NCI-H345 treated with DMSO at 0.1 percent for 48 hours (cell line): ENCODE data around the gene G3BP2.

Source experiments
- DNase-seq: peaks from one replicate; lab custom pipeline; 2025; ENCODE audit not compliant: unreplicated experiment; lab: John Stamatoyannopoulos, UW

Gene G3BP2

GRCh38 chr4:75643651-75644050 lies 29.6 kb downstream of the G3BP2 start:
- DNase-seq, result no peak

GRCh38 chr4:75639124-75639695 lies 34.0 kb downstream of the G3BP2 start:
- DNase-seq, result no peak

- peak; percentile 34 for DNase-seq
These were observed 35.4 kb downstream of the G3BP2 start for GRCh38 chr4:75637827-75638226.

- no peak for DNase-seq
These were observed 36.0 kb downstream of the G3BP2 start for GRCh38 chr4:75637176-75637575.

GRCh38 chr4:75634951-75635350 lies 38.3 kb downstream of the G3BP2 start:
- DNase-seq, result no peak

- no peak for DNase-seq
These were observed 38.9 kb downstream of the G3BP2 start for GRCh38 chr4:75634281-75634680.

GRCh38 chr4:75633846-75634245 lies 39.4 kb downstream of the G3BP2 start:
- DNase-seq, result no peak

GRCh38 chr4:75630937-75631329 lies 42.3 kb downstream of the G3BP2 start:
- no peak for DNase-seq

GRCh38 chr4:75630174-75630936 lies 42.9 kb downstream of the G3BP2 start, which contains the start of gene CDKL2:
CDKL2 (minus strand) TSS chr4:75630528; CDS start chr4:75625988, 4,540 bp downstream.
- DNase-seq, result peak; percentile 78

- DNase-seq, result no peak
These were observed 44.0 kb downstream of the G3BP2 start for GRCh38 chr4:75629239-75629638.

- no peak for DNase-seq
These were observed 50.2 kb downstream of the G3BP2 start for GRCh38 chr4:75623026-75623425.

- no peak for DNase-seq
These were observed 51.5 kb downstream of the G3BP2 start for GRCh38 chr4:75621715-75622114.

- no peak for DNase-seq
These were observed 60.9 kb downstream of the G3BP2 start for GRCh38 chr4:75612306-75612705.

GRCh38 chr4:75605928-75606327 lies 67.3 kb downstream of the G3BP2 start:
- no peak for DNase-seq

GRCh38 chr4:75599647-75600046 lies 73.6 kb downstream of the G3BP2 start:
- no peak for DNase-seq

- no peak for DNase-seq
These were observed 74.8 kb downstream of the G3BP2 start for GRCh38 chr4:75598390-75598789.

- DNase-seq, result no peak
These were observed 77.2 kb downstream of the G3BP2 start for GRCh38 chr4:75596061-75596460.

- no peak for DNase-seq
These were observed 79.8 kb downstream of the G3BP2 start for GRCh38 chr4:75593393-75593792.
